Natural killer cell treated with Interleukin-12 subunit alpha and Interleukin-12 subunit beta and Interleukin-15 and Interleukin-18, amount 100 ng/mL, for 72 hours (primary cell): ENCODE data around the gene NIFK. TPM values are rescaled to one million over a fixed set of nuclear protein-coding genes. Genes with fewer than 3 reads are reported as not detected.

Source experiments
- total RNA-seq, 2 donors: library from RNA; stranded (reverse); gene quantifications; one replicate each; pipeline ENCODE4 v1.2.3, GENCODE V29; 2022

NIFK gene
- total RNA-seq, 2 donors from 2014 or later: 90.6 to 105 TPM

Other genes starting within 250 kb of the NIFK start
- not detected for gene RNU4ATAC, start 206.0 kb downstream of the NIFK start, total RNA-seq
- 100 to 1,000 TPM in 1 of 2 donors, 10 to 100 TPM in 1; 88.6 to 121 TPM for gene CLASP1, start 87.4 kb downstream of the NIFK start, total RNA-seq
- 10 to 100 TPM; 59.8 to 69.9 TPM for gene TSN, start 18.8 kb upstream of the NIFK start, total RNA-seq